Panc1 (cell line): Measurements from ENCODE around the gene FKBP7. TPM values are rescaled to one million over a fixed set of nuclear protein-coding genes. Genes with fewer than 3 reads are reported as not detected.

Experiments
- ATAC-seq: fragments of 200-7000 bp; cut with Tn5 transposase; 2 replicates; pipeline ENCODE4 v1.9.1; 2020; ENCODE audit warnings: mild to moderate bottlenecking, moderate library complexity
- BruUV-seq: library from RNA; stranded (reverse); fragments of 400-500 nt; replicated peaks from 2 replicates; lab custom pipeline; 2021; lab: Mats Ljungman, UMichigan
- CTCF ChIA-PET: fragments of 300-600 bp; sonication (Branson Sonifier 250); formaldehyde crosslinking; loops from one replicate; lab custom pipeline; 2022; ENCODE audit warnings: antibody characterized with exemption; lab: Charles Lee
- POLR2A ChIA-PET: fragments of 300-600 bp; sonication (Branson Sonifier 250); formaldehyde crosslinking; loops from one replicate; lab custom pipeline; 2022; ENCODE audit warnings: antibody characterized with exemption; lab: Charles Lee
- DNase-seq: peaks from one replicate; pipeline ENCODE4 v3.0.0-alpha.2; 2010; ENCODE audit warnings: low read depth, low spot score
- H3K27ac ChIP-seq: 2 replicates; pipeline ENCODE4 v1.5.1; 2011; ENCODE audit warnings: mild to moderate bottlenecking, low read length, inconsistent platforms
- H3K27me3 ChIP-seq: fragments of 200-500 bp; sonication (Bioruptor generic); 2 replicates; pipeline ENCODE4 v1.6.0; 2014; ENCODE audit warnings: low read length, inconsistent platforms; ENCODE audit not compliant: control insufficient read depth, insufficient read depth
- H3K36me3 ChIP-seq: fragments of 200-500 bp; sonication (Bioruptor generic); 2 replicates; pipeline ENCODE4 v1.5.1; 2014; ENCODE audit warnings: inconsistent platforms, mild to moderate bottlenecking, low read length, moderate library complexity; ENCODE audit not compliant: control insufficient read depth, insufficient read depth
- H3K4me1 ChIP-seq: 2 replicates; pipeline ENCODE4 v1.5.1; 2011; ENCODE audit warnings: inconsistent platforms, mild to moderate bottlenecking, low read length, moderate library complexity; ENCODE audit not compliant: control insufficient read depth, insufficient read depth
- H3K4me3 ChIP-seq, 2 experiments: 2 replicates each; pipeline ENCODE4 v1.5.1; 2011 to 2012; ENCODE audit warnings: low read depth in 2 of 2, low read length in 2 of 2, mild to moderate bottlenecking in 2 of 2, inconsistent platforms in 1 of 2, moderate library complexity in 1 of 2
- H3K9me3 ChIP-seq: fragments of 200-500 bp; sonication (Bioruptor generic); 2 replicates; pipeline ENCODE4 v1.5.1; 2014; ENCODE audit warnings: low read depth, mild to moderate bottlenecking, inconsistent platforms, low read length, moderate library complexity; ENCODE audit not compliant: control insufficient read depth, insufficient read depth
- CTCF ChIP-seq: fragments of 450-650 bp; IDR thresholded peaks from 2 replicates; pipeline ENCODE4 v1.5.1; 2017; ENCODE audit warnings: mild to moderate bottlenecking
- POLR2AphosphoS5 ChIP-seq: IDR thresholded peaks from 2 replicates; pipeline ENCODE4 v1.6.1; 2012; ENCODE audit warnings: mild to moderate bottlenecking, low read depth, low read length, moderate library complexity
- REST ChIP-seq, 2 experiments: IDR thresholded peaks; 2 replicates each; pipeline ENCODE4 v1.6.1; 2011 to 2012; ENCODE audit warnings: low read depth in 2 of 2, control low read depth in 1 of 2, low read length in 1 of 2, mild to moderate bottlenecking in 1 of 2, moderate library complexity in 1 of 2; ENCODE audit not compliant: insufficient read depth in 1 of 2
- SIN3A ChIP-seq: IDR thresholded peaks from 2 replicates; pipeline ENCODE4 v1.6.1; 2012; ENCODE audit warnings: low read depth, mild to moderate bottlenecking, low read length, moderate library complexity, borderline replicate concordance; ENCODE audit not compliant: insufficient read depth
- TCF7L2 ChIP-seq: IDR thresholded peaks from 2 replicates; pipeline ENCODE4 v1.6.1; 2011; ENCODE audit warnings: mild to moderate bottlenecking, low read depth, low read length, inconsistent platforms
- in situ Hi-C: cut with HindIII; loops from 2 replicates; pipeline ENCODE4 v1.10.0; 2016; ENCODE audit warnings: low sequenced_read_pairs, low pct_unique_long_range_greater_than_20kb
- intact Hi-C: fragments of 100-400 bp; cut with micrococcal nuclease; formaldehyde crosslinking; loops from one replicate; pipeline ENCODE4 v1.10.0; 2022; ENCODE audit not compliant: unreplicated experiment
- total RNA-seq: library from RNA; stranded (reverse); gene quantifications from one replicate; pipeline ENCODE4 v1.2.1, GENCODE V29; 2021; ENCODE audit not compliant: unreplicated experiment

FKBP7 gene
- total RNA-seq, 1 experiment from 2014 or later: 1.8 TPM

- no peaks in the 10 kb centered on the region; the same call in 1 of the 2 replicates for H3K9me3 ChIP-seq
- BruUV-seq: no TSS peak
- intact Hi-C loops: no loop called here
- CTCF ChIA-PET: interaction anchor here (0.6 kb wide), 1 partner anchor 154 kb away, joined by 10 read pairs; no protein-coding TSS in a partner anchor
- no peak overlapping the region for H3K4me3 ChIP-seq
- TF ChIP-seq REST (IDR thresholded peaks at IDR 0.05; ENCODE audit: insufficient read depth in 1 of 2, low read depth in 2 of 2, low read length in 1 of 2): no peak
- TF ChIP-seq SIN3A: no peak
- no peak for TF ChIP-seq POLR2AphosphoS5
- no peak for TF ChIP-seq TCF7L2
- no peak for TF ChIP-seq CTCF
- in situ Hi-C loops: loop anchor here (10.0 kb wide), 1 partner anchor 296 kb away; no protein-coding TSS in a partner anchor
- no peak for DNase-seq
- POLR2A ChIA-PET: no interaction called here
- no peaks in the 10 kb centered on the region for H3K4me1 ChIP-seq
- H3K27me3 ChIP-seq: no peaks in the 10 kb centered on the region
- no peaks in the 10 kb centered on the region for H3K36me3 ChIP-seq
- no peak overlapping the region for H3K27ac ChIP-seq
- ATAC-seq: no peak
These were observed 57.9 kb downstream of the FKBP7 start for GRCh38 chr2:178420463-178420999.

DNA sequence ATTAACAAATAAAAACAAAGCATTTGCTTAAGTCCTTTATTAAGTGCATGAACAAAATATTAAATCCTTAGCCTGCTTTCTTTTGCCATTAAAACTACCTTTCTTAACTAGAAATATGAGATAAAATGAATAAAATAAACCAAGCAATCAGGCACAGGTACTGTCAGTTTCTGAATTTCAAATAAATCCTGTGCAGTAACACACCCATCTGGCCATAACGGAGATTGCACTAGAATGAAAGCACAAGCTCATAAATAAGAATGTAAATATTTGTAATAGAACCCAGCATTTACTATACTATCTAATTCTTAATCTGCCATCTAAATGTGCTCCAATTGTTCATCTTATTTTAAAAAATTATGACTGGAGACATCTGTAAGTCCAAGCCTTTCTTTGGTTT lies 59.3 kb downstream of the FKBP7 start:
- CTCF ChIA-PET: interaction anchor here (0.7 to 1.0 kb wide), 2 partner anchors 28 to 287 kb away, joined by 3 to 4 read pairs; no protein-coding TSS in a partner anchor
- DNase-seq (no peak), ATAC-seq (no peak)
- in situ Hi-C loops: no loop called here
- Histone ChIP-seq H3K9me3 (no peaks in the 10 kb centered on the region), H3K27ac (no peak overlapping the region), H3K27me3 (no peaks in the 10 kb centered on the region), H3K4me1 (peaks cover 4% of the 10 kb centered on the region; the same call in 1 of the 2 replicates), H3K36me3 (no peaks in the 10 kb centered on the region), H3K4me3 (no peak overlapping the region)
- POLR2A ChIA-PET: interaction anchor here (0.6 kb wide), 1 partner anchor 160 kb away, joined by 9 read pairs; no protein-coding TSS in a partner anchor
- intact Hi-C loops: loop anchor here (10.0 kb wide), 1 partner anchor 434 kb away; no protein-coding TSS in a partner anchor
- BruUV-seq: no TSS peak
- no peak for TF ChIP-seq SIN3A
- TF ChIP-seq CTCF: peak; percentile 39; the same call in 1 of the 2 replicates
